SU-DHL-6 (cell line): Measurements from ENCODE around the gene NID2.

Source experiments
- EZH2phosphoT487 ChIP-seq: fragments of 200-600 bp; sonication (generic), shearing (Covaris generic); conservative IDR thresholded peaks from 2 replicates; pipeline ENCODE4 v1.6.1; 2018; ENCODE audit warnings: mild to moderate bottlenecking, antibody characterized with exemption, low read length, moderate library complexity, mixed read lengths
- TF ChIP-seq, protein P1 (sequence below): fragments of 200-600 bp; sonication (generic); IDR thresholded peaks from one replicate; pipeline ENCODE4 v1.5.1; 2017; ENCODE audit warnings: antibody characterized with exemption, mild to moderate bottlenecking, low read length, moderate library complexity; ENCODE audit not compliant: insufficient read depth, poor library complexity, severe bottlenecking

DNA sequence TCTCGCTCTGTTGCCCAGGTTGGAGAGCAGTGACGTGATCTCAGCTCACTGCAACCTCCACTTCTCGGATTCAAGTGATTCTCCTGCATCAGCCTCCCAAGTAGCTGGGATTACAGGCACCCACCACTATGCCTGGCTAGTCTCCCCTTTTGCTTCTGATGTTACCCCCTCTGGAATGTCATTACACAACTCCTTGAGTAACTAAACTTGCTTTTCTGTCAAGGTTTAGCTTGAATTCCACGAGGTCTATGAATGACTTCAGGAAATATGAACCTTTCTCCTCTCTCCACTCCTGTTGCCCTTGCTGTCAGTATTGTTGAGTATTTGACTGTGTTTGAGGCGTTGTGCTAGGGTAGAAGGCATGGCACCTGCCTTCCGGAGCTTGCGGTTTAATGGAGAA is 96.3 kb downstream of the NID2 start:
- TF ChIP-seq, protein P1, sequence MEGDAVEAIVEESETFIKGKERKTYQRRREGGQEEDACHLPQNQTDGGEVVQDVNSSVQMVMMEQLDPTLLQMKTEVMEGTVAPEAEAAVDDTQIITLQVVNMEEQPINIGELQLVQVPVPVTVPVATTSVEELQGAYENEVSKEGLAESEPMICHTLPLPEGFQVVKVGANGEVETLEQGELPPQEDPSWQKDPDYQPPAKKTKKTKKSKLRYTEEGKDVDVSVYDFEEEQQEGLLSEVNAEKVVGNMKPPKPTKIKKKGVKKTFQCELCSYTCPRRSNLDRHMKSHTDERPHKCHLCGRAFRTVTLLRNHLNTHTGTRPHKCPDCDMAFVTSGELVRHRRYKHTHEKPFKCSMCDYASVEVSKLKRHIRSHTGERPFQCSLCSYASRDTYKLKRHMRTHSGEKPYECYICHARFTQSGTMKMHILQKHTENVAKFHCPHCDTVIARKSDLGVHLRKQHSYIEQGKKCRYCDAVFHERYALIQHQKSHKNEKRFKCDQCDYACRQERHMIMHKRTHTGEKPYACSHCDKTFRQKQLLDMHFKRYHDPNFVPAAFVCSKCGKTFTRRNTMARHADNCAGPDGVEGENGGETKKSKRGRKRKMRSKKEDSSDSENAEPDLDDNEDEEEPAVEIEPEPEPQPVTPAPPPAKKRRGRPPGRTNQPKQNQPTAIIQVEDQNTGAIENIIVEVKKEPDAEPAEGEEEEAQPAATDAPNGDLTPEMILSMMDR, result no peak
- TF ChIP-seq EZH2phosphoT487, result no peak
